Neural progenitor cell (in vitro differentiated cells): ENCODE results near the gene RIC3.

Experiments used
- CTCF ChIP-seq: fragments of 200-600 bp; sonication (generic); IDR thresholded peaks from 2 replicates; pipeline ENCODE4 v1.5.1; 2017; ENCODE audit warnings: antibody characterized with exemption, mild to moderate bottlenecking
- EZH2 ChIP-seq: fragments of 200-600 bp; sonication (generic); IDR thresholded peaks from 2 replicates; pipeline ENCODE4 v1.6.1; 2017; ENCODE audit warnings: antibody characterized with exemption, mild to moderate bottlenecking, moderate library complexity
- EZH2phosphoT487 ChIP-seq: fragments of 200-600 bp; sonication (generic); IDR thresholded peaks from 2 replicates; pipeline ENCODE4 v1.6.1; 2017; ENCODE audit warnings: antibody characterized with exemption

GRCh38 chr11:8127447-8127846, 41.4 kb downstream of the RIC3 start:
- TF ChIP-seq EZH2: no peak
- no peak for TF ChIP-seq CTCF
- TF ChIP-seq EZH2phosphoT487: no peak
